ENCODE data around the gene REM1.
"Not testable (repeated sequence)": the region's sequence is repeated elsewhere in the genome, so short reads cannot be mapped to it uniquely, and the experiment has no call there.

REM1 gene, protein sequence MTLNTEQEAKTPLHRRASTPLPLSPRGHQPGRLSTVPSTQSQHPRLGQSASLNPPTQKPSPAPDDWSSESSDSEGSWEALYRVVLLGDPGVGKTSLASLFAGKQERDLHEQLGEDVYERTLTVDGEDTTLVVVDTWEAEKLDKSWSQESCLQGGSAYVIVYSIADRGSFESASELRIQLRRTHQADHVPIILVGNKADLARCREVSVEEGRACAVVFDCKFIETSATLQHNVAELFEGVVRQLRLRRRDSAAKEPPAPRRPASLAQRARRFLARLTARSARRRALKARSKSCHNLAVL

DNA sequence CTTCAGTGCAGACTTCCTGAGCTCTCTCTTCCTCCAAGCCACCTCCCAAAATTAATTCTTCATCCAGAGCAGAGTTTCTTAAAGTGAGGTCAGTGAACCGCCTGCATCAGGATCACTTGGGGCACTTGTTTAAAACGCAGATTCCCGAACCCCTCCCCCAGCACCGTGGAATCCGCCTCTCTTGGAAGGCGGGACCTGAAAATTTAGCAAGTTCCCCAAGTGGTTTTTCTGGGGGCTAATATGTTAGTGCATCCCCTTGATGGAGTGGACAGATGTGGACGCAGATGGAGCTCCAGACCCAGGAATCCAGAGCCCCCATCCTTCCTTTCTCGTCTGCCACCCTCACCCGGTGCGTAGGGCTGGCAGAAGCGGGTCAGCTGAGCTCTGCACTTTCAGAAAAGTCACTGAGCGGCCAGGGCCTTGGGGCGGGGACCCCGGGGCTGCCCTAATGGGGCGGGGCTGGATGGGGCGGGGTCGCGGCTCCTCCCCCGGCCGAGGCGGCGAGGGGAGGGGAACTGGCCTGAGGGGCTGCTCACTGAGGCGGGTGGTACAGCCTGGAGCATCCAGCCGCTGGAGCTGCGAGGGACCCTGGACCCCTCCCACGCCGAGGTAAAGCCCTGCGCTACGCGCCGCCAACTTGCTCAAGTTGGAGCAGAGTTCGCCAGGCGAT is at the start of gene REM1, which contains the start of gene DEFB124:
REM1 (plus strand) TSS at position 531 of the 670 bp plus-strand sequence. CDS start 1,158 bp downstream, outside the sequence.
DEFB124 (minus strand) TSS at position 370 of the 670 bp plus-strand sequence. CDS start 2,114 bp downstream, outside the sequence.
- no peak for DNase-seq (ENCODE audit: low read depth in 2 of 2, low spot score in 1 of 2)

DNA sequence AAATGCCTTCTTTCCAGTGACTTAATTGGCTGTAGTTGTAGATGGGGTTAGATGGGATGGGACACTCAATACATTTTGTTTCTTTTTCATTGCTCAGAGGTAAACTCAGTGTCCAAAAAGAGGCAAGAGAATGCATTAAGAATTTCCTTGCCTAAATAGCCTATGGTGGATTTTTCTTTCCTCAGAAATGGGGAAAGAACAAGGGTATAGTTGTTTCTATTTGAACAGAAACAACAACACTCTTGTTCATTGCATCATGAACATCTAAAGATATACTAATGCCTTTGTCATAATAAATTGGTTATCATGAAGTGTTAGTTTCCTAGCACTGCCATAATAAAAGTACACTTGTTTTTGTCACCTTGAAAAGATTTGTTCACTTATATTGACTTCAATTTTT is 49.3 kb upstream of the REM1 start:
- DNase-seq (ENCODE audit: low read depth in 2 of 2, low spot score in 1 of 2) = no peak

DNA sequence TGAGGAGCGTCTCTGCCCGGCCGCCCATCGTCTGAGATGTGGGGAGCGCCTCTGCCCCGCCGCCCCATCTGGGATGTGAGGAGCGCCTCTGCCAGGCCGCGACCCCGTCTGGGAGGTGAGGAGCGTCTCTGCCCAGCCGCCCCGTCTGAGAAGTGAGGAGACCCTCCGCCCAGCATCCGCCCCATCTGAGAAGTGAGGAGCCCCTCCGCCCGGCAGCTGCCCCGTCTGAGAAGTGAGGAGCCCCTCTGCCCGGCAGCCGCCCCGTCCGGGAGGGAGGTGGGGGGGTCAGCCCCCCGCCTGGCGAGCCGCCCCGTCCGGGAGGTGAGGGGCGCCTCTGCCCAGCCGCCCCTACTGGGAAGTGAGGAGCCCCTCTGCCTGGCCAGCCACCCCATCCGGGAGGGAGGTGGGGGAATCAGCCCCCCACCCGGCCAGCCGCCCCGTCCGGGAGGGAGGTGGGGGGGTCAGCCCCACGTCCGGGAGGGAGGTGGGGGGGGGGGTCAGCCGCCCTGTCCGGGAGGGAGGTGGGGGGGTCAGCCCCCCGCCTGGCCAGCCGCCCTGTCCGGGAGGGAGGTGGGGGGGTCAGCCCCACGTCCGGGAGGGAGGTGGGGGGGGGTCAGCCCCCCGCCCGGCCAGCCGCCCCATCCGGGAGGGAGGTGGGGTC is 48.1 kb upstream of the REM1 start:
- not testable (repeated sequence) for DNase-seq (ENCODE audit: low read depth in 2 of 2, low spot score in 1 of 2)

DNA sequence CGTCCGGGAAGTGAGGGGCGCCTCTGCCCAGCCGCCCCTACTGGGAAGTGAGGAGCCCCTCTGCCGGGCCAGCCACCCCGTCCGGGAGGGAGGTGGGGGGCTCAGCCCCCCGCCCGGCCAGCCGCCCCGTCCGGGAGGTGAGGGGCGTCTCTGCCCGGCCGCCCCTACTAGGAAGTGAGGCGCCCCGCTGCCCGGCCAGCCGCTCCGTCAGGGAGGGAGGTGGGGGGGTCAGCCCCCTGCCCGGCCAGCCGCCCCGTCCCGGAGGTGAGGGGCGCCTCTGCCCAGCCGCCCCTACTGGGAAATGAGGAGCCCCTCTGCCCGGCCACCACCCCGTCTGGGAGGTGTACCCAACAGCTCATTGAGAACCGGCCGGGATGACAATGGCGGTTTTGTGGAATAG is 47.5 kb upstream of the REM1 start:
- DNase-seq (ENCODE audit: low read depth in 2 of 2, low spot score in 1 of 2) = not testable (repeated sequence)

DNA sequence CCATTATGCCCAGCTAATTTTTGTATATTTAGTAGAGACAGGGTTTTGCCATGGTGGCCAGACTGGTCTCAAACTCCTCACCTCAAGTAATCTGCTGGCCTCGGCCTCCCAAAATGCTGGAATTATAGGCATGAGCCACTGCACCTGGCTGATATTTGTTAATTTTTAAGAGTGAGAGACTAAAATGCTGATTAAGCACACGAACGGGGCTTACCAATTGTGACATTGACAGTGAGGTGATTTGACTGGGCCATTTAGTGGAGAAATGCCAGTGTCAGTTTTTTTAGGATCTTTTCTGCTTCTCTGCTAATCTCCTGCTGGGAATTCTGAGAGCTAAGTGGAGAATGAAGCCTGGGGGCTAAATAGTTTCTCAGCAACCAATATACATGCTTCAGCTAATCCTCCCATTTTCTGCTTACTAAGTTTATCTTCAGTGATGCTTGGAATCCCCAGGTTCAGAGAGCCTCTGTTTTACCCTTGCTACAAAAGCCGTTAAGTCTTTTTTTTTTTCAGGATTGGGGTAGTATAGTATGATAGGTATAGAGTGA is 44.4 kb upstream of the REM1 start:
- no peak for DNase-seq (ENCODE audit: low read depth in 2 of 2, low spot score in 1 of 2)

DNA sequence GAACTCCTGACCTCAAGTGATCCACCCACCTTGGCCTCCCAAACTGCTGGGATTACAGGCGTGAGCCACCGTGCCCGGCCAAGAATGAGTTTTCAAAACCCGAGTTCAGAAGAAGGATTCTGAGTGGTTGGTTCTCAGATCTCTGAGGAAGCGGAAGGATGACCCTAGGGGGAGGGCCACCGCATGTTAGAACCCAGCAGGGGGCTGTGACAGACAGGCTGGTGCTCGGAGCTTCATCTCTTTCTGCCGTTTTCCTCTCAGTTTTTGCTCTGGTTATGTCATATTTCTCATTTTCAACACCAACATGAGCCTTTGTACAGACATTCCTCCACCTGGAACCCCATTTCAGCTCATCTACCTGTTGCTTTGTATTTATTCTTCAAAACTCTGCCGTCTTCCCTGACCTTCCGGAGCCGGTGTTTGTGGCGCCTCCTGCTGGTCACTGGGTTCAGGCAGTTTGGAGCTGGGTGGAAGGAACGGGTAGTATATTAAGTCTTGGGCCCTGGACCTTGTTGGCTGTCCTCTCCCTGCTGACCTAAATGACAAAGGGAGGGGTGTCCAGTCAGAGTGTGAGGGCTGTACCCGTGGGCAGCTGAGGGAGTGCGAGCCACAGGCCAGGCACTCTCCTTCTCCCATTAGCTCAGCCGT is 35.0 kb upstream of the REM1 start, which contains the start of gene DEFB123:
DEFB123 (plus strand) TSS at position 621 of the 648 bp plus-strand sequence. CDS start 67 bp downstream, outside the sequence.
- no peak for DNase-seq (ENCODE audit: low read depth in 2 of 2, low spot score in 1 of 2)

DNA sequence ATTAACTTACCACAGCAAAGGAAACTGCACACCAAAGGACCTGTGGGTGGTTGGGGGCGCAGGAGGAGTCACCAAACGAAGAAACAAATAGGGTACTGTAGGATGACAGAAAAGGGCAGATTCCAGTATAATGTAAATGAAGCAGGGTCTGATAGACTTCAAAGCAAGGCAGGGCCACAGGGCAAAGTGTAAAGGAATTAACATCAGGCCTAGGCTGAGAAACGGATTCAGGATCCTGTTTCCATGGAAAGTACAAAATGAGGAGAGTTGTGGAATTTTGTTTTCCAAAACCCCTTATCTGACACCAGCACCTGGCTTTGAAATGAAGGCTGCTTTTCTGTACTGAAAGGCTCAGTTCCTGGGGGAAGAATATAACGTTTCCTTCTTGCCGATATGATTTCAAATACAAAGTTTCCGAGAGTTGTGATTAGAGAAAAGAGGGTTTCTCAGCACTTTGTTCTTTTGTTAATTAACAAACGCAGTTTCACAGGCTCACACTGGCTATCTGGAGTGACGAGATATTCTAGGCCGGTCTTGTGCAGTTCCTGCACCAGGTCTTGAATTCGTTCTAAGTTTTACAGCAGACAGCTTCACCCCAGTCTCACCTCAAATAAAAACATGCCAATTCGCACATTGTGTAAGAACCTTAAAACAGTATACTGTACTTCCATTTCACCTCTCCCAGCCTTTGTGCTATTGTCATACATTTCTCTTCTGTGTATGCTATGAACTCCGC is 28.8 kb upstream of the REM1 start:
- no peak for DNase-seq (ENCODE audit: low read depth in 2 of 2, low spot score in 1 of 2)

DNA sequence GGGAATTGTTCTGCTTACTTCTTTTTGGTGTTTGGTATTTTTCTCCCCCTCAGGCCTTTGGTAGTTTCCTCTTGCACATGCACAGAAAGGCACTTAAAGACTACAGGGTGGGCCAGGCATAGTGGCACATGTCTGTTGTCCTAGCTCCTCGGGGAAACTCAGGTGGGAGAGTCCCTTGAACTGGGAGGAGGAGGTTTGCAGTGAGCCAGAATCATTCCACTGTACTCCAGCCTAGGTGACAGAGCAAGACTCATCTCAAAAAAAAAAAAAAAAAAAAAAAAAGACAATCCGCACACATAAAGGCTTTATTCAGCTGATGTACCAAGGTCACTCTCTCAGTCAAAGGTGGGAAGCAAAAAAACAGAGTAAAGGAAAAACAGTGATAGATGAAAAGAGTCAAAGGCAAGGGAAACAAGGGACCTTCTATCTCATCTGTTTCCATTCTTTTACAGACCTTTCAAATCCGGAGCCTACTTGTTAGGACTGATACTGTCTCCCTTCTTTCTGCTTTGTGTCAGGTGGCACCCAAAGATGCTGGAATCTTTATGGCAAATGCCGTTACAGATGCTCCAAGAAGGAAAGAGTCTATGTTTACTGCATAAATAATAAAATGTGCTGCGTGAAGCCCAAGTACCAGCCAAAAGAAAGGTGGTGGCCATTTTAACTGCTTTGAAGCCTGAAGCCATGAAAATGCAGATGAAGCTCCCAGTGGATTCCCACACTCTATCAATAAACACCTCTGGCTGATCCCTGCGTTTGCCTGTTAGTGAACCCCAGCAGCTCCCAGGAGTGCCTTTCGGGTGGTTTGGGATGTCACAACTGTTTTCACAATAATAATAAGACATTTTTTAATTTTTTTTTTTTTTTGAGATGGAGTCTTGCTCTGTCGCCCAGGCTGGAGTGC is 25.3 kb upstream of the REM1 start:
- no peak for DNase-seq (ENCODE audit: low read depth in 2 of 2, low spot score in 1 of 2)

DNA sequence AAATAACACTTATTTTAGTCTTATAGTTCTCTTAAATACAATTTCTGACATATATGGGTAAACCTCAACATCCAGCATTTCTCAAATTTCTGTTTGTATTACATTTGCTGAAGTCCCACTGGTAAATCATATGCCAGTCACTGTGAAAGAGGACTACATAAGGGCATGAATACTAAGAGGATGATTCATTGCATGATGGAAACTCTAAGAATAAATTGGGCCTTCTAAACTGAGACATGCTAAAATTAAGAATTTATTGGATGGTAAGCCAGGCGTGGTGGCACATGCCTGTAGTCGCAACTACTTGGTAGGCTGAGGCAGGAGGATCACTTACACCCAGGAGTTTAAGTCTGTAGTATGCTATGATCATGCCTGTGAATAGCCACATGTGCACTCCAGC is 22.5 kb upstream of the REM1 start:
- no peak for DNase-seq (ENCODE audit: low read depth in 2 of 2, low spot score in 1 of 2)

DNA sequence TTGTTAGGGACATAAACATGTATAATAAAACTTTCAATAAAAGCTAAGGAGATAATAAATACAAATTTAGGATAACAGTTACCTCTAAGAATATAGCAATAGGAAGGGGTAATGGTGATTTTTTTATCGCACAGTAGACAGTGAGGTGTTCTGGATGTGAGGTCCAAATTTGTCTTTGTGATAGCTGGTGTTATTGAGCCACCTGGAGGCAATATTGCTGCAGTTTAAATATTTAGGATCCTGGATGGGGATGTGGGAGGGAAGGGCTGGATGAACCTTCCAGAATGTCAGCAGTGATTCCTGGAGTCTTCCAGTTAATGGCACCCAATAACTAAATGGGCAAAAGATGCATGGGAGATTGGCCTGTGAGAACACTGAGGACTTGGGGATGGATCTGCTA is 20.7 kb upstream of the REM1 start:
- DNase-seq (ENCODE audit: low read depth in 2 of 2, low spot score in 1 of 2) = no peak

DNA sequence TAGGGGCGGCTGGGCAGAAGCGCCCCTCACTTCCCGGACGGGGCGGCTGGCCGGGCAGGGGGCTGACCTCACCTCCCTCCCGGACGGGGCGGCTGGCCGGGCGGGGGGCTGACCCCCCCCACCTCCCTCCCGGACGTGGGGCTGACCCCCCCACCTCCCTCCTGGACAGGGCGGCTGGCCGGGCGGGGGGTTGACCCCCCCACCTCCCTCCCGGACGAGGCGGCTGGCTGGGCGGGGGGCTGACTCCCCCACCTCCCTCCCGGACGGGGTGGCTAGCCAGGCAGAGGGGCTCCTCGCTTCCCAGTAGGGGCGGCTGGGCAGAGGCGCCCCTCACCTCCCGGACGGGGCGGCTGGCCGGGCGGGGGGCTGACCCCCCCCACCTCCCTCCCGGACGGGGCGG is 4.1 kb upstream of the REM1 start:
- DNase-seq (ENCODE audit: low read depth in 2 of 2, low spot score in 1 of 2) = not testable (repeated sequence)

DNA sequence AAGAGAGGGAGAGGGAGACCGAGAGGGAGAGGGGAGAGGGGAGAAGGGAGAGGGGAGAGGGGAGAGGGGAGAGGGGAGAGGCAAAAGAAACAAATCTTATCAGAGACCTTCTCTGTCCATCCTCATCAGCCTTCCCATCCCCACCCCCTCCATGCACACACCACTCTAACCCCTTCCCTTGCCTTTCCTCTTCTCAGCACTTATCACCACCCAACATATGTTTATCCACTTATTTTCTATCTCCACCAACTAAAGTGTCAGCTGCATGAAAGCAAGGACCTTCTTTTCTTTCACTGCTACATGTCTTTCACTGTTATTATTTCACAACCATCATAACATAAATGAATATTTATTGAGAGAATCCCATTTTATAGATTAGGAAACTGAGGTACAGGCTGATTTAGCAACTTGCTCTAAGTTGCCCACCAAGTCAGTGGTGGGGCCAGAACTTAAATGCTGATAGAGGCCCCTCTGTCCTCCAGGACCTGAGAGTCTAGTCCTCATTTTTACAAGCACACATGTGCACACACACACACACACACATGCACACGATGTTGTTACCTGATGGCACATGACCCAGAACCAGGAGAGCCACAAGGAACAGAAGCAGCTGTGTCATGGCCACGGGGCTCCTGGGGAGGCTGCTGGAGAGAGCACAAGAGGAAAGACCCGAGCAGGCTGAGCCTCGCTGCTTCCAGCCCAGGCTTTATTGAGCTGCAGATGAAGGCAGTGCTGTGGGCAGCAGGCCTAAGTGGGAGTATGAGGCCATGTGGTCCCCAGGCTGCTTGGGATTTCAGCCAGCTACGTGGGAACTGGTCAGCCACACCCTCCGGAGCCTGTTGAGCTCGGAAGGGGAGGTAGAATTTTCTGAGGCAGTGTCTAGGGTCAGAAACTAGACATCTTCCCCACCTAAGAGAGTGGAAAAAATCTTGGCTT is 2.4 kb upstream of the REM1 start:
- DNase-seq (ENCODE audit: low read depth in 2 of 2, low spot score in 1 of 2) = no peak

DNA sequence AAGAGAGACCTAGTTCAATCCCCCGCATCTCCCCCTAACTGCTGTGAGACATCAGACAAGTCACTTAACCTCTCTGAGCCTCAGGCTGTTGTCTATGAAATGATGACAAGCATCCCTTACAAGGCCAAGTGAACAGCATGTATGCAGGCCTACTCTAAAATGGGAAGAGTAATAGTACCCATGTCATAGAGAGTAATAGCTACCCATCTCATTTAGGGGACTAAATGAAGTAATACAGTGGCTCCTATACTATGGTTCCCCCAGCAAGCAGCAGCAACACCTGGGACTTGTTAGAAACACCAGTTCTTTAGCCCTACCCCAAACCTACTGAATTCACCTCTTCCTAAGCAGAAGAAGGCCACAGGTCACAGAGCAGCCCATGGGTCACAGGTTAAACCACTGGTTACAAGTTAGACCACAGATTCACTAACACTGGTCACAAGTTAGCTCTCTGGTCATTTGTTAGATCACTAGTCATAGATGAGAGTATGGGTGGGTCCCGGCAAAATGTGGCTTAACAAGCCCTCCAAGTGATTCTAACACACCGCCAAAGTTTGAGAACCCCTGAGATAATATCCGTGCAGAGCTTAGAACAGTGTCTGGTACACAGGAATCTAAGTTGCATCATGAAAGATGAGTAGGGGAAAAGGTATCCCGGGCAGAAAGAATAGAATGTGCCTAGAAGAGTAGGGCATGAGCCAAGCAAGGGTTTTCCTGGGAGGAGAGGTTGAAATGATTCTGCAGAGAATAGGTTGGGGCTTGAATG is 1.6 kb upstream of the REM1 start:
- no peak for DNase-seq (ENCODE audit: low read depth in 2 of 2, low spot score in 1 of 2)

DNA sequence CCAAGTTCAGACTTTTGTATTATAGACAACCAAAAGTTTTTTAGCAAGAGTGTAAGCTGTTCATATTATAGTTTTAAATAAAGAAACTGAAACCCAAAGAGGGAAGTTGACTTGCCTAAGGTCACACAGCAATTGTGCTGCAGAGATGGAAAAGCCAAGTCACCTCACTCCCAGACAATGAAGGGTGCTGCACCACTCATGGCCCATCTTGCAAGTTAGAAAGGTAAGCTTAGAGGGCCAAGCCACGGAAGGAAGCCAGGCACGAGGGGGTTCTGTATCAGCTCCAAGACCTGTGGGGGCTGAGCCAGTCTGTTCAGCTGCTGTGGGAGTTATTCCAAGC is 1.0 kb upstream of the REM1 start:
- DNase-seq (ENCODE audit: low read depth in 2 of 2, low spot score in 1 of 2) = no peak

DNA sequence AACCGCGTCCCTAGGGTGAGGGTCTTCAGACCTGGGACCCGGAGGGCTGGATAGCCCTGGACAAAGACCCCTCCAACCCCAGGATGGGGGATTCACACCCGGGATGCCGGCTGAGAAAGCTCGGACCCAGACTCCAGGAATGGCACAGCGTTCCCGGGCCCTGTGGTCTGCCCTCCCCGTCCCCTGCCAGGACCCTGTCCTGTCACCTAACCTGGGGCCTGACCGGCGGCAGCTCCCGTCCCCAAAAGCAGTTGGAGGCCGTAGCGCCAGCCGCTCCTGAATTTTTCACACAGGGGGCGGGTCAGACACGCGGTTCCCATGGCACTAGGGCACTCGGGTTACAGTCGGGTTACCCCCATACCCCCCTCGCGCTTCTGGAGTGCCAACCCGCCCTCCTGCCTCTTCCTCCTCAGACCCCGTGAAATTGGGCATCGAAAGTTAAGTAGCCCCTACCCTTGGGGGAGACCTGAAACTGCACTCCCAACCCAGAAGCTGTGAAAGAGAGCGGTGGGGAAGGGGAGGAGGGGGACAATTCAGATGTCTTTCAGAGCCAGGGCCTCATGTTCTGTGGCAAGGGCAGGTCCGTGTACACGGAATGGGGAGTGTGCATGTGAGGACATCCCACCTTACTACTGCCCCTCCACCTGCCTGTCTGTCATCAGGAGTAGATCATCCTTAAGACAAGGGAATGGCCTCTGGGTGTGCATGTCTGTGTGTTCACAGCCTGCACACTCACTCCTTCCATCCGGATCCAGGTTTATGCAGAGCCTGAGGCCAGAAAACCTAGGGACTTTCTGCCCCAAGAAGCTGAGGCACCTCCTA is 595 bp downstream of the REM1 start:
- DNase-seq (ENCODE audit: low read depth in 2 of 2, low spot score in 1 of 2) = no peak

DNA sequence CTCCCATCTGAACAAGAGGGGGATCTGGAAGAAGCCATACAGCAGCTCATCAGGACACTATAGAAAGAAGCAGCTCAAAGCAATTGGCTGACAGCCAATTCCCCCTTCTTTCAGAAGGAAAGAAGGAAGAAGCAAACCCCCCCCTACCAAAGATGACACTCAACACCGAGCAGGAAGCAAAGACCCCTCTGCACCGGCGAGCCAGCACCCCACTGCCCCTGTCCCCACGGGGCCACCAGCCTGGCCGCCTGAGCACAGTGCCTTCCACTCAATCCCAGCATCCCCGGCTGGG is 1.2 kb downstream of the REM1 start:
- no peak for DNase-seq (ENCODE audit: low read depth in 2 of 2, low spot score in 1 of 2)

DNA sequence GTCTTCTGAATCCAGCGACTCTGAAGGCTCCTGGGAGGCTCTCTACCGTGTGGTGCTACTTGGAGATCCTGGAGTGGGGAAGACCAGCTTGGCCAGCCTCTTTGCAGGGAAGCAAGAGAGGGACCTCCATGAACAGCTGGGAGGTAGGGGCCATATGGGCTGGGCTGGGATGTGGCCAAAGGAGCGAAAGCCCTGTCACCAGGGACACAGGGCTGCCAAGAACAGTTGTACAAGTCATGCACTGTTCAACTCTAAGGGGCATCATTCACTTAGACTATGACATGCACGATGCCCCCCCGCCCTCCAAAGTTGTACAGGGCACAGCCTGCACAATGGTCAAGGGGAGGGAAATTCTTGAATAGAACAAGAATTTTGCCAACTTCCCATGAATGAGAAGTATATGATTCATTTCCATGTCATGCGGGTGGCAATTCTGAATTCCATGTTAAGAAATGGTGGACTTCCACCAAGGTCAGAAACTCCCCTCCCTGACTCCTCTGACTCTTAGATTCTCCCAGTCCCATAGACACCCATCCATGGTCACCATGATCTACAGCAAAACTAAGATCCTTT is 1.6 kb downstream of the REM1 start:
- DNase-seq (ENCODE audit: low read depth in 2 of 2, low spot score in 1 of 2) = no peak
